HG03342 (cell line): ENCODE measurements around the gene RUFY2.
"Not testable (repeated sequence)": the region's sequence is repeated elsewhere in the genome, so short reads cannot be mapped to it uniquely, and the experiment has no call there.

ENCODE experiments used
- ATAC-seq: cut with Tn5 transposase; IDR thresholded peaks from one replicate; pipeline ENCODE4 v1.9.1; 2021; ENCODE audit warnings: mild to moderate bottlenecking, moderate library complexity; ENCODE audit not compliant: unreplicated experiment

Gene RUFY2

GRCh38 chr10:68329506-68329861 is 77.6 kb downstream of the RUFY2 start:
- no peak for ATAC-seq

- no peak for ATAC-seq
These were observed 78.9 kb downstream of the RUFY2 start for GRCh38 chr10:68327889-68328786.

- not testable (repeated sequence) for ATAC-seq
These were observed 82.7 kb downstream of the RUFY2 start for GRCh38 chr10:68324396-68324795.

GRCh38 chr10:68318331-68319059 is 88.6 kb downstream of the RUFY2 start:
- ATAC-seq, result no peak

- ATAC-seq, result no peak
These were observed 91.5 kb downstream of the RUFY2 start for GRCh38 chr10:68315582-68315981.

GRCh38 chr10:68314930-68315329 is 92.1 kb downstream of the RUFY2 start:
- ATAC-seq, result not testable (repeated sequence)

- no peak for ATAC-seq
These were observed 96.5 kb downstream of the RUFY2 start for GRCh38 chr10:68310531-68310930.

- ATAC-seq, result no peak
These were observed 101.2 kb downstream of the RUFY2 start for GRCh38 chr10:68305854-68306253.

- ATAC-seq, result no peak
These were observed 103.1 kb downstream of the RUFY2 start for GRCh38 chr10:68303849-68304412.

- no peak for ATAC-seq
These were observed 104.2 kb downstream of the RUFY2 start for GRCh38 chr10:68302871-68303270.

GRCh38 chr10:68302503-68302823 is 104.6 kb downstream of the RUFY2 start:
- ATAC-seq, result no peak

- ATAC-seq, result peak; percentile 61
These were observed 105.1 kb downstream of the RUFY2 start for GRCh38 chr10:68301790-68302502.

- no peak for ATAC-seq
These were observed 105.8 kb downstream of the RUFY2 start for GRCh38 chr10:68301301-68301700.

- no peak for ATAC-seq
These were observed 110.0 kb downstream of the RUFY2 start for GRCh38 chr10:68296843-68297663.
